HepG2 (cell line): ENCODE results near the gene PRKAG3. TPM values are rescaled to one million over a fixed set of nuclear protein-coding genes. Genes with fewer than 3 reads are reported as not detected.

Experiments used
- ATAC-seq: fragments of 200-7000 bp; cut with Tn5 transposase; 3 replicates; pipeline ENCODE4 v1.9.1; 2020; ENCODE audit warnings: mild to moderate bottlenecking, moderate library complexity
- BruUV-seq: library from RNA; stranded (reverse); fragments of 400-500 nt; replicated peaks from 2 replicates; lab custom pipeline; 2021; lab: Mats Ljungman, UMichigan
- CTCF ChIA-PET: fragments of 300-600 bp; formaldehyde crosslinking; extraction: SDS; loops from one replicate; lab custom pipeline; 2021; ENCODE audit warnings: low total read pairs, inconsistent platforms, low intra/inter-chr PET ratio; lab: Yijun Ruan, JAX
- POLR2A ChIA-PET: fragments of 350-600 bp; sonication (Branson Sonifier 250); formaldehyde crosslinking; loops from one replicate; lab custom pipeline; 2020; ENCODE audit warnings: antibody characterized with exemption, inconsistent platforms; lab: Yijun Ruan, JAX
- DNase-seq: peaks from one replicate; pipeline ENCODE4 v3.0.0-alpha.2; 2015; ENCODE audit warnings: low spot score
- FAIRE-seq: peaks from 3 replicates; lab custom pipeline; 2011; peaks lifted over from hg19 to GRCh38; lab: Jason Lieb, UNC
- H2AFZ ChIP-seq: one replicate; pipeline ENCODE4 v1.6.1; 2011; ENCODE audit warnings: low read length, inconsistent platforms
- H3K27ac ChIP-seq: fragments of 300-600 bp; 3 replicates; pipeline ENCODE4 v1.8.0; 2011; ENCODE audit warnings: mixed run types, mild to moderate bottlenecking, mixed read lengths, low read length, inconsistent platforms; ENCODE audit not compliant: insufficient read depth; ENCODE audit errors: extremely low read length
- H3K27me3 ChIP-seq, 2 experiments: fragments of 200-600 bp in 1 of 2; 2 replicates in 1 of 2; 3 replicates in 1 of 2; pipeline versions ENCODE4 v1.6.0 to v1.8.0; 2011; ENCODE audit warnings: low read length in 2 of 2, mild to moderate bottlenecking in 2 of 2, moderate library complexity in 2 of 2, inconsistent platforms in 1 of 2; ENCODE audit not compliant: insufficient read depth in 2 of 2, control insufficient read depth in 1 of 2
- H3K36me3 ChIP-seq, 2 experiments: fragments of 200-600 bp in 1 of 2; replicated peaks in 1 of 2; 2 replicates in 1 of 2; 3 replicates in 1 of 2; pipeline versions ENCODE4 v1.5.1 to v1.8.0; 2011; ENCODE audit warnings: low read length in 2 of 2, inconsistent platforms in 1 of 2; ENCODE audit not compliant: insufficient read depth in 2 of 2, control insufficient read depth in 1 of 2
- H3K4me1 ChIP-seq: 2 replicates; pipeline ENCODE4 v1.5.1; 2012; ENCODE audit warnings: low read length, inconsistent platforms; ENCODE audit not compliant: insufficient read depth
- H3K4me2 ChIP-seq: 2 replicates; pipeline ENCODE4 v1.6.0; 2011; ENCODE audit warnings: low read depth, low read length, inconsistent platforms
- H3K4me3 ChIP-seq, 3 experiments: fragments of 200-600 bp in 1 of 3; sonication (generic), shearing (Covaris generic) in 1 of 3; replicated peaks in 1 of 3; 2 replicates each; pipeline ENCODE4 v1.5.1; 2011 to 2016; ENCODE audit warnings: low read length in 3 of 3, inconsistent platforms in 2 of 3, low read depth in 2 of 3, mild to moderate bottlenecking in 2 of 3, control low read depth in 1 of 3, mixed read lengths in 1 of 3; ENCODE audit not compliant: insufficient read depth in 1 of 3
- H3K79me2 ChIP-seq: one replicate; pipeline ENCODE4 v1.6.1; 2011; ENCODE audit warnings: low read length, inconsistent platforms; ENCODE audit not compliant: insufficient read depth
- H3K9ac ChIP-seq: 2 replicates; pipeline ENCODE4 v1.6.0; 2011; ENCODE audit warnings: mild to moderate bottlenecking, low read depth, low read length, inconsistent platforms; ENCODE audit not compliant: insufficient read depth
- H3K9me3 ChIP-seq: 2 replicates; pipeline ENCODE4 v1.5.1; 2012; ENCODE audit warnings: mild to moderate bottlenecking, low read length
- H4K20me1 ChIP-seq: 2 replicates; pipeline ENCODE4 v1.6.0; 2011; ENCODE audit warnings: inconsistent platforms, mild to moderate bottlenecking, low read length, moderate library complexity; ENCODE audit not compliant: insufficient read depth
- FOXP4 ChIP-seq: sonication (generic); formaldehyde crosslinking; IDR thresholded peaks from 2 replicates; pipeline ENCODE4 v1.4.0; 2020; ENCODE audit warnings: missing genetic modification reagents
- ZBTB33 ChIP-seq: sonication (generic); formaldehyde crosslinking; IDR thresholded peaks from 2 replicates; pipeline ENCODE4 v1.4.0; 2020; ENCODE audit warnings: missing genetic modification reagents
- WGBS: methylation state at CpG from one replicate; pipeline ENCODE4 v1.1.6; 2017; ENCODE audit warnings: low lambda C conversion rate; 5-methylcytosine and 5-hydroxymethylcytosine counted together
- in situ Hi-C: cut with HindIII; loops from 2 replicates; pipeline ENCODE4 v1.10.0; 2017; ENCODE audit warnings: low pct_unique_long_range_greater_than_20kb; ENCODE audit not compliant: extremely low pct_ligation_motif_present
- intact Hi-C: fragments of 100-400 bp; cut with micrococcal nuclease; formaldehyde crosslinking; loops from one replicate; pipeline ENCODE4 v1.10.0; 2022; ENCODE audit not compliant: unreplicated experiment
- polyA plus RNA-seq, 8 experiments: library from polyadenylated mRNA; depleted of rRNA in 3 of 8; stranded (reverse) in 7 of 8; unstranded in 1 of 8; fragments of >200 nt; fragmentation: Illumina TruSeq in 4 of 8; extraction: Trizol in 4 of 8; gene quantifications; 2 replicates each; pipeline versions ENCODE4 v1.2.1 to v1.2.3, GENCODE V29; 2011 to 2016; ENCODE audit warnings: low read depth in 4 of 8, missing spikeins in 1 of 8, mixed read lengths in 1 of 8; ENCODE audit not compliant: insufficient read depth in 1 of 8
- total RNA-seq, 5 experiments: library from RNA; depleted of rRNA; stranded (reverse); fragments of >200 nt; fragmentation: Illumina TruSeq; extraction: Trizol; gene quantifications; 2 replicates each; pipeline ENCODE4 v1.2.3, GENCODE V29; 2016; ENCODE audit warnings: low read depth in 1 of 5

PRKAG3 gene
- total and polyA plus RNA-seq, 2 of the 13 experiments (the other 11 are each of a cell fraction or from before 2014, with no cell fraction given), result not detected

DNA sequence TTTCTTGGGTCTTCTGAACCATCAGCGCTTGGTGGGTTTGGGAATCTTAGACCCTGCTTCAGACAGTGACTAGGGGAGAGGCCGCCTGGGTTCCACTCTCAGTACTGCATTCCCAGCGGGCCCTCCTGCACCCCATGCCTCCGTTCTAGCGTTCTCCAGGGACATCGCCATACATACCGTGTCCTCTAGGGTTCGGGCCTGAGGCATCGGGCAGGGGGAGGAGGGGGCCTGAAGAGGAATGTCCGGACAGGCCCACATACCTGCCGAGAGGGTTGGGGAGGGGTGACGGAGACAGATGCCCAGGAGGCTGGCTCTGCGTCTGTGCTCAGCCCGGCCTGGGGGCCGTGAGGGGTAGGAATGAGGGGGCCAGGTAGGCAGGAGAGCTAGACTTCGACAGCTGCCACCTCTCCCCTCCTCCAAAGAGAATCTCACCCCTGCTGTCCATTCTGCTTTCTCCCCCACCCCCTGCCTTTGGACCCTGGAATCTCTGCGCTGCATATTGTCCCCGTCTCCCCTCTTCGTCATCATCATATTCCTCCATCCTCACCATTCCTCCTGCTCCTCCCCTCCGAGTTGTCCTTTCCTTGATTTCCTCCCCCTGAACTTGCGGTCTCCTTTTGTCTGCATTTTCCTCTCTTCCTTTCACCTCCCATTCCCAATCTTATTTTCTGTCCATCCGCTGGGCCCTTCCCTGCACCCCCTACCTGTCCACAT lies 41.2 kb upstream of the PRKAG3 start:
- POLR2A ChIA-PET, result no interaction called here
- CTCF ChIA-PET, result no interaction called here
- no peak for FAIRE-seq
- no peak for DNase-seq
- H3K4me3 ChIP-seq, result no peak overlapping the region
- no peak overlapping the region for H3K27ac ChIP-seq
- no peaks in the 10 kb centered on the region for H3K36me3 ChIP-seq
- intact Hi-C loops, result no loop called here
- H3K27me3 ChIP-seq, result peaks cover 9 to 94% of the 10 kb centered on the region in 2 experiments; a peak in 4 of 5 replicates
- ATAC-seq, result peak; percentile 54
- no peaks in the 10 kb centered on the region for H3K9me3 ChIP-seq
- H3K9ac ChIP-seq, result no peak overlapping the region
- no peak overlapping the region for H3K4me2 ChIP-seq
- no peaks in the 10 kb centered on the region; the same call in 1 of the 2 replicates for H3K4me1 ChIP-seq
- no TSS peak for BruUV-seq
- in situ Hi-C loops, result no loop called here
- TF ChIP-seq FOXP4 (CRISPR knock-in tag) (no peak), ZBTB33 (peak; percentile 94)
- H4K20me1 ChIP-seq, result peaks cover 3% of the 10 kb centered on the region; the same call in 1 of the 2 replicates
- no peaks in the 10 kb centered on the region for H3K79me2 ChIP-seq
- no peak overlapping the region for H2AFZ ChIP-seq
- 22% methylated on average over 22 of the region's 22 CpGs for WGBS
